Measurements from ENCODE around the gene GH2.
A peak's percentile ranks its signal among the peaks of the same experiment; 100 is the strongest.
"Not testable (repeated sequence)": the region's sequence is repeated elsewhere in the genome, so short reads cannot be mapped to it uniquely, and the experiment has no call there.

Gene GH2

DNA sequence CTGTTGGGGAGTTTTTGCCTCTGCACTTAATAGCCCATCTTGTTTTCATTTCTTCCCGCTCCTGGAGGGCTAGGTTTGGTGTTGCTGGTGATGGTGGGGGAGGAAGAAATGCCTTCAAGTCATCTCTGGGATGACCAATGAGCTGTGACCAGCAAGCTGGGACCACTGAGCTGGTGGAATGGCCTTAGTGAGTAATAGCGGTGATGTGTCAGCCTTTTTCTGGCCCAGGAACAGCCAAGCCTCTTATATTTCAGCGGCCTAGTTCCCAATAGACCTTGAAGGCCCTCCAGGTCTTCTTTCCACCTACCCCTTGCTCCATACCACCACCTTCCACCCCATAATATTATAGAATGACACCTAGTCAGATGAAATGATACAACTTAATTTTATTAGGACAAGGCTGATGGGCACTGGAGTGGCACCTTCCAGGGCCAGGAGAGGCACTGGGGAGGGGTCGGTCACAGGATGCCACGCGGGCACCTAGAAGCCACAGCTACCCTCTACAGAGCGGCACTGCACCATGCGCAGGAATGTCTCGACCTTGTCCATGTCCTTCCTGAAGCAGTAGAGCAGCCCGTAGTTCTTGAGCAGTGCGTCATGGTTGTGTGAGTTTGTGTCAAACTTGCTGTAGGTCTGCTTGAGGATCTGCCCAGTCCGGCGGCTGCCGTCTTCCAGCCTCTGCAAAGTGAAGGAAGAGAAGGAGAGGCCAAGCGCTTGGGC lies 9.9 kb downstream of the GH2 start:
- not testable (repeated sequence) for DNase-seq

DNA sequence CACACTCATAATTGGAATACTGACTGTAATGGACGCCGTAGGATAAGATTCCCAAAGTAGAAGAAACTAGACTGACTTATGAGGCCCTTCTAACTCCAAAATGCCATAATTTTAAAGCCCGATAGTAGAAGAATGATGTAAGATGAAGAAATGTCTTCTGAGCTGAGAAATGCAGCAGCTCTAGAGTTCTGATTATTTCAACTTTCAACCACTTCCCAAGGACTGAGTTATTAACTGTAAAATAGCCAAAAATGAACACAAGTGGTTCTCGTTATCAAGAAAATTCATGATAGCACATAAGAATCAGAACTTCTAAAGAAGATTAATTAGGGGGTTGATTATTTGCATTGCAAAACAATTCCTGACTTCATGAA lies 11.5 kb downstream of the GH2 start:
- DNase-seq = not testable (repeated sequence)

DNA sequence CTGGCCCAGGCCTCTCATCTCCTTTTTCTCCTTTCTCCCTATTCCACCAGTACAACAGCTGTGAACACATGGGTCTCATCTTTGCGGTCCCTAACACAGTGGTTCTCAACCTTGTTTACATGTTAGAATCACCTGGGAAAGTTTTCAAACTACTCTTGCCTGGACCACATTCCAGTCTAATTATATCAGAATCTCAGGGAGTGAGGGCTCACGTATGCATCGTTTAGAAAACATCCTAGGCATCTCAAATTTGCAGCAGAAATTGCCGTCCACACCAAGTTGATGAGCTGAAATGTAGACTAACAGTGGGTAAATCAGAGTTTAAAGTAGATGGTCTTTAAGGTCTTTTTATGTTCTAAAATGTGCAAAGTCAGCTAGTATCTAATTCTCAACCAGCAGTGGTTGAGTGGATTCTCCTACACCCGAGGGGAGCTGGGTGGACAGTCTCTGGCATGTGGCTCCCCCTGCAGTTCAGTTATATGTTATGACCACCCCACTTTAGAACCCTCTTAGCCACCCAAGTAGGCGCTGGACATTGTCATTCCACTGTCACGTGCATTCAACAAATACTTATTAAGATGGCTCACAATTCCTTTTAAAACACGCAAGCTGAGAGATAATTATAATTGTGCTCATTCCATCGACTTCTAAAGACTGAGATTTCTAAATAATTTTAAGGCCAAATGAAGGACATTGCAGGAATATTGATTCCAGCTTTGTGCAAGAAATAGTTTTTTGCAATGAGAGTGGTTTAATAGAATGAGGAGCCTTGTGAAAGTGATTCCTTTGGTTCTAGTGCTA lies 12.1 kb downstream of the GH2 start:
- not testable (repeated sequence) for DNase-seq

DNA sequence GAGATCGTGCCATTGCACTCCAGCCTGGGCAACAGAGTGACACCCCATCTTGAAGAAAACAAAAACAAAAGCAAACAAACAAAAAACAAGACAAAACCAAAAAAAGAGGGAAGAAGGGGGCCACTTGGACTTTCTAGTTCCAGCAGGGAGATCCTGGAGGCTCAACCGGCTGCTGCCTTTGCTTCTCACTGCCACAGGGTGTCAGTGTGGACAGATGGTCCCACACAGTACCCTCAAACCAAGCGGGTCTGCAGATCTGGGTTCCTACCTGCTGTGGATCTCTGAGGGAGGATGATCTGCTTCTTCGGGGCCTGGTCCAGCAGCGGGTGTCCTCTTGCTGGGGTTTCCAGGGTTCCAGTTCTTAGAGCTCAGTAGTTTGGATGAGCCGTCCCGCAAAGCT lies 15.1 kb downstream of the GH2 start:
- DNase-seq = not testable (repeated sequence)

DNA sequence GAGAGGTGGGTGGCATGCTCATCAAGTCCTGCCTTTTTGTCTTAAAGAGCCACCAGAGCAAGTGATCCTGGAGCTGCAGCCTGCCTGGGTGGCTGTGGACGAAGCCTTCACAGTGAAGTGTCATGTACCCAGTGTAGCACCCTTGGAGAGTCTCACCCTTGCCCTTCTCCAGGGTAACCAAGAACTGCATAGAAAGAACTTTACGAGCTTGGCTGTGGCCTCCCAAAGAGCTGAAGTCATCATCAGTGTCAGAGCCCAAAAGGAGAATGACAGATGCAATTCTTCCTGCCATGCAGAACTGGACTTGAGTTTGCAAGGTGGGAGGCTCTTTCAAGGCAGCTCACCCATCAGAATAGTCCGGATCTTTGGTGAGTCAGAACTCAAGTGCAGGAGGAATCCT lies 22.5 kb downstream of the GH2 start:
- no peak for DNase-seq

DNA sequence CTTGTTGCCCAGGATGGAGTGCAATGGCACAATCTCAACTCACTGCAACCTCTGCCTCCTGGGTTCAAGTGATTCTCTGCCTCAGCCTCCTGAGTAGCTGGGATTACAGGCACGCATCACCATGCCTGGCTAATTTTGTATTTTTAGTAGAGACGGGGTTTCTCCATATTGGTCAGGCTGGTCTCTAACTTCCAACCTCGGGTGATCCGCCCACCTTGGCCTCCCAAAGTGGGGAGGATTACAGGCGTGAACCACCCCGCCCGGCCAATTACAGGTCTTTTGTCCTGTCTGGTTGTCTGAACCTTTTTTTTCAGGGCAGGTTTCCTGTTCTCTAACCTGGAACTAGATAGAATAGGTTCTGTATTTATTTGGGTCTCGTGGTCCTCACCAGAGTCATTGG lies 25.3 kb downstream of the GH2 start:
- DNase-seq = not testable (repeated sequence)

DNA sequence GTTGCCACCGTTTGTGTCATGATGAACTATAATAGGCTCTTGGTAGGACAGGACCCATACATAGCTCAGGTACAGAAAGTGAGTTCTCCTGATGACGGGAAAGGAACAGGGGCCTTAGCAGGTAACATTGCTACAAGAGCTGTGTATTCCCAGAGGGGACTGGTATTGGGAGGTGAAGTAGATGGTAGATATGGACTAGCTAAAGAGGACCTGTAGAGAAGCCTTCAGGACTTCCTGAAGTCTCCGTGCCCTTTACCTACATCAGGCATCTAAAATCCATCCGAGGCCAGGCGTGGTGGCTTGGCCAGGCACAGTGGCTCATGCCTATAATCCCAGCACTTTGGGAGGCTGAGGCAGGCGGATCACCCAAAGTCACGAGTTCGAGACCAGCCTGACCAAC lies 26.6 kb downstream of the GH2 start:
- no peak for DNase-seq

DNA sequence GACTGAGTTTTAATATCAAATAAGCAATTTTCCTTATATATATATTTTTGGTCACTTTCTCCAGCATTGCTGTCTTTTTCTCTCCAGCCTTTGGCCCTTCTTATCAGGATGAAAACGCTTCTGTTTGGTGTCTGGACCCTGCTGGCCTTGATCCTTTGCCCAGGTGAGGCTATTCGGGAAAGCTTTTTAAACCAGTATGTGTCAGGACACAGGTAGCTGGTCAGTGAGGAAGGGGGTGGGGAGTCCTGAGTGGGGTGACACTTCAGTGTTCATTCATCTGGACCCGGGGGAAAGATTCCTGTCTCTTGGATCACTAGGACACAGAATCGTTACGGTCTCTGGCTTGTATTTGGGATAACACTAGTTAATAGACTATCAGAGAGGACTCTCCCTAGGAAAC lies 27.0 kb downstream of the GH2 start:
- DNase-seq = no peak

DNA sequence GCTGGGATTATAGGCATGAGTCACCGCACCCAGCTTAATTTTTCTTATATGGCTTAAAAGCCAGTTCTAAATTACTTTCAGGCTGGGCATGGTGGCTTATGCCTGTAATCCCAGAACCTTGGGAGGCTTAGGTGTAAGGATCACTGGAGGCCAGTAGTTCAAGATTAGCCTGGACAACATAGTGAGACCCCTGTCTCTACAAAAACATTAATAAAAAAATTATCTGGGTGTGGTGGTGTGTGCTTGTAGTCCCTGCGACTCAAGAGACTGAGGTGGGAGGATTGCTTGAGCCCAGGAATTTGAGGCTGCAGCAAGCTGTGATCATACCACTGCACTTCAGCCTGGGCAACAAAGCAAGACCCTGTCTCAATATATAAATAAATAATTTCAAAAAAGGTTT lies 28.5 kb downstream of the GH2 start:
- no peak for DNase-seq

DNA sequence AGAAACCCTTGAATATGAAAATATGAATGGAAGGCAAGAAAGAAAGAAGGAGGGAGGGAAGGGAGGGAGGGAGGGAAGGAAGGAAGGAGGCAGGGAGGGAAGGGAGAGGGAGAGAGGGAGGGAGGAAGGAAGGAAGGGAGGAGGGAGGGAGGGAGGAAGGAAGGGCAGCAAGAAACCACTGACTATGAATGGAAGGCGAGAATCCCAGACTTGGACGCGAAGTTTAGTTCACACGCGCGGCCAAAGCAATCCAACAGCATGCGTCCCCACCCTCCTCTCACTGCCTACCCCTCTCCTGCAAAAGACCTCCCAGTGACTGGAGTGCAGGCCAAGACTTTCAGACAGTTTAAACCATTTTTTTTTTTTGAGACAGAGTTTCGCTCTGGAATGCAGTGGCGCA lies 31.3 kb downstream of the GH2 start:
- DNase-seq = no peak

DNA sequence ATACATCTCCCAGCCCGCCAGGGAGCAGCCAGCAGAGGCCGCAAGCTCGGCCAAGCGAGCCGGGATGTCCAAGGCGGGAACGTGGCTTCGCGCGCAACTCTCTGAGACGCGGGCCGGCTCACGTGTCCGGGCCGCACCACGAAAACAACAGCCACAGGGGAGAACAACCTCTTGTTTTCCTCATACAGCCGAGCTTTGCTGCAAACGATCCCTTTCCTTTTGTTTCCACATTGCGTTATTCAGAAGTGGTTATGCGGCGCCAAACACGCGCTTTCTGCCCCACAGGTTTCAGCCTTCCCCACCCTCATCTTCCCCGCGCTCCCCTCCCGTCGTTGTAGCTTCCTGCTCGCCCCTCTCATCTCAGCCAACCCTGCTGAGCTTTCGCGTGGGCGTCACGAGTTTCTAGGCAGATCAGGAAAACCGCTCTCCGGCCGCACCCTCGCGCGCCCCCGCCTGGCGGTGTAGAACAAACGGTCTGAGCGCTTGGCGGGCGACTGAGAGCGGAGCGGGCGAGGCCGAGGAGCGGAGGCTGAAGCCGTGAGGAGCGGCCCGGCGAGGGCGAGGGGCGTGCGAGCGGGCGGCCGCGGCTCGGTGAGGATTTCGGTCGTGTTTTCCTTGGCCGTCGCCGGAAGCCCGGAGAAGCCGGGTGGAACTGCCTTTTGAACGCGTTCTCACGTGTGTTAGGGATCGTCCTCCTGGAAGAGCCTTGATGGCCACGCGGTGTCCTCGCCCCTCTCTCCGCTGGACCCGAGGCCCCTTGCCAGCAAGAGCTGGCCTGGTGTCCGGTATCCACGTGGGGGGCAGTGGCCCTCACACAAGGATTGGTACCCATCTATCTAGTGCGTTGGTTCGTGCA lies 32.7 kb downstream of the GH2 start:
- DNase-seq = no peak

DNA sequence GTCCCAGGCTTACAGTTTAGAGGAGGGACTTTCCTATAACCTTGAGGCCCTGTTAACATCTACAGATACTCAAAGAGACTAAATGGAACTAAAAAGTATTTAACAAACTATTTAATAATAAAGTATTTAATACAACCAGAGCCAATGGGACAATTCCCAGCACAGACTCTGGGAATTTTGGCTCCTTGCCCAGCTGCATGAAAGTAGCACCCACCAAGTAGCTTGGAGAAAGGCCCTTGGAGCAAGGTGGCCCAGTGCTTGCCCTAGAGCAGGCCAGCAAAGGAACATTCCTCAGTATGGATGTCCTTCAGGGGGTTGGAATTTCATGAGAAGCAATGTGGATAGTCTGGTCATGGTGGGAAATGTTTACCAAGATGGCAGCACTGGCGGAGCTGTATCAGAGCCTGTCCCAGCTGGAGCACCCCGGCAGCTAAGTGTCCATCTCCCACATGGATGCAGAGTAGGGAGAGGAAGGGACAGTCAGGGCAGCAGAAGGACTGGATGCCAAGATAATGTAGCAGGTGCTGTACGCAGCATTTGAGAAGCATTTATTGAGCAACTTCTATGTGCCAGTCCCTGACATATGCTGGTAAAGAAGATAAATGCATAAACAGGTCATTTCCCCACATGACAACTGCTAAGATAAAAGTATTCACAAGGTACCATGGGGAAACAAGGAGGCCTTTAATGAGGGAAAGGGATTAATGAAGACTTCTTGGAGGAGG lies 34.1 kb downstream of the GH2 start:
- no peak for DNase-seq

DNA sequence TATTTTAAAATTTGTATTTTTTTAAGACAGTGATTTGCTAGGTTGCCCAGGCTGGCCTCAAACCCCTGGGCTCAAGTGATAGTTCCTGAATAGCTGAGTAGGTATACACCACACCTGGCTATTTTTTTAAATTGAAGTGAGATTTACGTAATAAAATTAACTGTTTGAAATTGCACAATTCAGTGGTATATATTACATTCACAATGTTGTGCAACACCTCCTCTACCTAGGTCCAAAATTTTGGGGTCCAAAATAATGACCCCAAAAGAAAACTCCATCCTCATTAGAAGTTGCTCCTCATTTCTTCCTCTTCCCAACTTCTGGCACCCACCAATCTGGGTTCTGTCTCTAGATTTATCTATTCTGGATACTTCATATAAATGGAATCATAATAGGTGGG lies 36.2 kb downstream of the GH2 start:
- no peak for DNase-seq

DNA sequence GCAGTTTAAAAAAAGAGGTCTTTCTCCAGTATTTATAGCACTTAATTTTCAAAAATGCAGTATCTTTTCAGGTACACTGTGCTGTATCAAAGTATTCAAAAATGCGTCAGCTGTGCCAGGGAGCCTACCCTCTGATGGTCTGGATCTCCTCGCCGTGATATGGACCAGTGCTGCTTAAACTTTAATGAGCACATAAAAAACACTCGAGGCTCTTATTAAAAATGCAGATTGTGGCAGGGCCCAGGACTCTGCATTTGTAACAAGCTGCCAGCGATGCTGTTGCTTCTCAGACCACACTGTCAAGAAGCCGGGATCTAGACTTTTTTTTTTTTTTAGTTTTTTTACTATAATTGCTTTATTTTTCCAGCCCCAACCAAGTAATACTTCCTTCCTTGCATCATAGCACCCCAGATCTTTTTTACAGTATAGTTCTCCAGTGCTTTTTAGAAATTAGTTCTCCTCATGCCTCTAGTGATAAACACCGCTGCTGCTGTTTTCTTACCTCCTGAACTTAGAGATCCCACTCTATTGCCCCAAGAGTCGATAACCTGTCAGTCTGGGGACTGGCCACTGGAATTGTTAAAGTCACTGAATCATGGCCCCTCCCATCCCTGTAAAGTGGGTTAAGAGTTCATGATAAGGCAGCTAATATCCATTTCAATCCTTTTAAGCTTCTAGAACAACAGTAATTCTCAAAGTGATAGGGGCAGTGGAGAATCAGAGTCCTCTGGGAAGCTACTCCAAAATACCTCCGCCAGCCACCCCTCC lies 37.6 kb downstream of the GH2 start:
- no peak for DNase-seq

DNA sequence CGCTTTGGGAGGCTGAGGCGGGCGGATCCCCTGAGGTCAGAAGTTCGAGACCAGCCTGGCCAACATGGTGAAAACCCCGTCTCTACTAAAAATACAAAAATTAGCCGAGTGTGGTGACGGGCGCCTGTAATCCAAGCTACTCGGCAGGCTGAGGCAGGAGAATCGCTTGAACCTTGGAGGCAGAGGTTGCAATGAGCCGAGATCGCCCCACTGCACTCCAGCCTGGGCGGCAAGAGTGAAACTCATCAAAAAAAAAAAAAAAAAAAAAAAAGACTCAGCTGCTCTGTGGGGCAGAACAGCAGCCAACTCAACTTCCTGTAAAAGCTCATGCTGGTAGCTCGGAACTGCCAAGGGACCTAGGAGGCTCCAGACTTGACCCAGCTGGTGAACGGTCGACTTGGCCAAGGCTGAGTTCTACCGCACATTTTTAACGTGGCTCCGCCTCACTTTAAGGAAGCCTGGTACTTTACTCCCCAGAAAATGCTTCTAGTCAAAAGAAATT lies 38.3 kb downstream of the GH2 start:
- not testable (repeated sequence) for DNase-seq

DNA sequence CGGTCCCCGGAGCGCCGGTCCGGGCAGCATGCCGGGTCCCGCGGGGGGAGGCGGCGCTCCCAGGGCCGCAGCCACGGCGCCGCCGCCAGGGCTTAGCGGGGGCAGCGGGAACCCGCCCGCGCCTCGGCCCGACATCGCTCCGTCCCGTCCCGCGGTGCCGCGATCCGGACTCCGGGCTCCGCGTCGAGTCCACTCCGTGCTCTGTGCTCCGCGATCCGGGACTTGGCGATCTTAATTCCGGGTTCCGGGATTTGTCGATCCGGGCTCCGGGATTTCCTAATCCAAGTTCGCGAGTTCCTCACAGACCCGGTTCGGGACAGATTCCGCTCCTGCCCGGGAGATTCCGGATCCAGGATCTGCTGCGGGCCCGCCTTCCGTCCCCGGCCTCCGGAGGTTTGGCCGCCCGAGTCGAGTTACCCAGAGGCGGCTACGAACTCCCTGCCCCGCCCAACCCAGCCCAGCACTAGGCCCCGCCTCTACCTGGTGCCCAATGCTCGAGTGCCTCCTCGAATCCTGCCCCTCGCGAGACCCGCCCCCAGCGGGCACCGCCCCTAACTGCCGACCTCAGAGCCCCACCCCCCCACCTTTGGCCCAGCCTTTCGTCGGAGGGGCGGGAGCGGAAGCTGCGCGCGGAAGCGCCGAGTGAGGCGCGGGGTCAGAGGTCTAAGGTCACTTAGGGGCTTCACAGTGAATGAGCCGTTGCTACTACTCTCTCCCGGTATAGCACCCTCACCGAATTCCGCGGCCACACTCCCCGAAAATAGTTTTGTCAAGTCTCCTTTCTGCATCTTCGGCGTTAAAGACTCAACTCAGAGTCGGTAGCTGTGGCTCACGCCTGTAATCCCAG lies 39.0 kb downstream of the GH2 start, which contains the start of gene SMARCD2:
SMARCD2 (minus strand) TSS at position 146 of the 847 bp plus-strand sequence; CDS start at position 135, 11 bp downstream.
- peak; percentile 95 for DNase-seq

DNA sequence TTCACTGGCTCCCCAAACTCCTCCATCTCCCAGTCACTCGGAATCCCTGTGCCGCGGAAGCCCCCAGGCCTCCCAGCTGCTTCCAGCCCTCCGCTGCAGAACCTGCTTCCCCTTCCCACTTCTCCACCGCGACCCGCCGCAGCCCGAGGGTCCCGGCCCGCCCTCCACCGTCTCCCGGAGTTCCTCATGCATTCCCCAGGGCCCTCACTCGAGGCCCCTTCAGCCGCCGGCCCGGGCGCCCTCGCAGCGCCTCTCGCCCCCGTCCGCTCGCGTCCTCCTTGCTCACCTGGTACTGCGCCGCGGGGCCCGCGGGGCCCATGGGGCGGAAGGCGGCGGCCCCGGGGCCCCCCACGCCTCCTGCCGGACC lies 39.6 kb downstream of the GH2 start:
- no peak for DNase-seq

DNA sequence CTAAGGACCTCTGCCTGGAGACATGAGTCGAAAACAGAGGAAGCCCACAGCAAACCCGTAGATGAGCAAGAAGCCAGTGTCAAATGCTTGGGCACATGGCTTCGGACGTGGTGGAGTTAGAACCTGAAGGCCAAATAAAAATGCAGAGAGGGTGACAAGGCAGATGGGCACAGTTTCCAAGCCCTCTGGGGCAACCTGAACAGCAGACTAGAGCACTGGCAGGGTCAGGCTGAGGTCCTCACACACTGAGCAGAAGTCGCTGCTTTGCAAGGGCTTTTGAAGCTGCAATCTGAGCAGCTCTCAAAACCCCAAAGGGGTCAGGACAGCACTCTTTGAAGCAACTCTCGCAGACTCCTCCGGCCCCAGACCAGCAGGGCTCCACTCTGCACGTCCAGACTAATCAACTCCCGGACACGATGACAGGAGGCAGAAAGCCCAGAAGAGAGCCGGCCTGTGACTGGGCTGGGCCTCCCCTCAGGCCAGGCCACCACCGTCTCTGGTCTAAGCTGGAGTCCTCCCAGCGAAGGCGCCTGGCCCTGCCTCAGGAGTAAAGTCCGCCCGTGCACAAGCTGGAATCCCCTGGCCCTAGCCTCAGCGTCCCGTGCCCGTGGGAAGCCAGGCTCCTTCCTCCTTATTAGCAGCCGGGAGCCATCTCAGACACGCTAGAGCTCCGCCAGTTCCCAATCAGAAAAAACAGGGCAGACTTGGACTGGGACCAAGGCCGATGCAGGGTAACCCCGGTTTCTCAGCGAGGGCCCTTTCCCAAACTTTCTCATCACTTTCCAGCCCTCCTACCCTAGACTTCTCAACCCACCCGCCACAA lies 40.2 kb downstream of the GH2 start:
- no peak for DNase-seq

DNA sequence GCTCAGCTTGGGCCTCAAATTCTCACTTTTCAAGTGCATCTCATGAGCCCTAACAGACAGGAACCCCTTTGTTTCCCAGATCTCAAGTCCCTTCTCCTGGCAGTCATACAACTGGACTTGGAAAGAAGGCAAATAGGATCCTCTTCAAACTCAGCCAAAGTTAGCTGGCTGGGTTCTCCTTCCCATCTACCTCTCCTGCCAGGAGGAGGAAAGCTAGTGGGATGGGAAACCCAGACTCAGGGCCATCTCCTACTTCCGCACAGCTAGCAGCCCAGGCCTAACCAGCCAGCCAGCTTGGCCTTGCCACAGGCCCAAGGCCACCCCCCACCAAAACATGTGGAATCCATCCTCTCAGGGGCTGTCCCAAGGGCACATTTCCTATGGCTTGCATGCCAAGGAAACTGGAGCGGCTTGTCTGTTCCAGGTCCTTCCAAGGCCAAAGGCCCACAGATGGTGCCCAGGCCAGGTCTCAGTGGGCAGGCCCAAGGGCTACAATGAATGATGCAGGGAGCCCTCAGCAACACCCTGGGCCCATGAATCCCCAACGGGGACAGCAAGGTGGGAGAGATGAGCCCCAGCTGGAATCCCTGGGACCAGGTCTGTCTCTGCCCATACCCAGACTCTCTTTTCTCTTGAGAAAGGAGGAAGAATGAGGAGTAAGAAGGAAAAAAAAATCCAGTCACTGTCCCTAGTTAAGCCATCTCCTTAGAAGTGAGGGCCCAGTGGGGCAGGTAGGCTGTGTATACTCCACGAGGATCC lies 41.0 kb downstream of the GH2 start:
- no peak for DNase-seq
